Smooth muscle cell (in vitro differentiated cells): Measurements from ENCODE around the gene VTN. TPM values are rescaled to one million over a fixed set of nuclear protein-coding genes. Genes with fewer than 3 reads are reported as not detected.

Source experiments
- DNase-seq: peaks from one replicate; lab custom pipeline; 2025; ENCODE audit not compliant: unreplicated experiment; lab: John Stamatoyannopoulos, UW
- H2AFZ ChIP-seq: fragments of 200-600 bp; sonication (generic); 2 replicates; pipeline ENCODE4 v1.6.0; 2016; ENCODE audit warnings: antibody characterized with exemption, low read depth, mild to moderate bottlenecking
- H3F3A ChIP-seq: fragments of 200-600 bp; sonication (generic); 2 replicates; pipeline ENCODE4 v1.6.0; 2017; ENCODE audit warnings: antibody characterized with exemption, low read depth
- H3K27ac ChIP-seq: fragments of 200-600 bp; sonication (generic); 2 replicates; pipeline ENCODE4 v1.5.1; 2016; ENCODE audit warnings: low read depth, mild to moderate bottlenecking
- H3K27me3 ChIP-seq: fragments of 200-600 bp; sonication (generic); 2 replicates; pipeline ENCODE4 v1.6.1; 2016; ENCODE audit warnings: low read depth, mild to moderate bottlenecking
- H3K36me3 ChIP-seq: fragments of 200-600 bp; sonication (generic); 2 replicates; pipeline ENCODE4 v1.5.1; 2016; ENCODE audit warnings: low read depth
- H3K4me1 ChIP-seq: fragments of 200-600 bp; sonication (generic); 2 replicates; pipeline ENCODE4 v1.5.1; 2016; ENCODE audit warnings: low read depth
- H3K4me2 ChIP-seq: fragments of 200-600 bp; sonication (generic); 2 replicates; pipeline ENCODE4 v1.6.0; 2016; ENCODE audit warnings: mild to moderate bottlenecking
- H3K4me3 ChIP-seq: fragments of 200-600 bp; sonication (generic); 2 replicates; pipeline ENCODE4 v1.5.1; 2016; ENCODE audit warnings: mild to moderate bottlenecking
- H3K79me2 ChIP-seq: fragments of 200-600 bp; sonication (generic); 2 replicates; pipeline ENCODE4 v1.6.0; 2016; ENCODE audit warnings: low read depth, mild to moderate bottlenecking
- H3K9ac ChIP-seq: fragments of 200-600 bp; sonication (generic); 2 replicates; pipeline ENCODE4 v1.6.0; 2016; ENCODE audit warnings: low read depth
- H3K9me3 ChIP-seq: fragments of 200-600 bp; sonication (generic); replicated peaks from 2 replicates; pipeline ENCODE4 v1.5.1; 2016; ENCODE audit warnings: low read depth
- H4K20me1 ChIP-seq: fragments of 200-600 bp; sonication (generic); 2 replicates; pipeline ENCODE4 v1.6.0; 2016; ENCODE audit warnings: low read depth
- WGBS: methylation state at CpG from one replicate; pipeline ENCODE4 v1.1.7; 2016; ENCODE audit warnings: low lambda C conversion rate; 5-methylcytosine and 5-hydroxymethylcytosine counted together
- polyA plus RNA-seq: library from polyadenylated mRNA; unstranded; fragments of >200 nt; fragmentation: Nextera tagmentation; extraction: Ambion mirVana; gene quantifications from 2 replicates; pipeline ENCODE4 v1.2.1, GENCODE V29; 2016
- total RNA-seq: library from RNA; depleted of rRNA; stranded (reverse); fragments of >200 nt; gene quantifications from 2 replicates; pipeline ENCODE4 v1.2.3, GENCODE V29; 2014
- TF ChIP-seq, protein P1 (sequence below): fragments of 200-600 bp; sonication (generic); IDR thresholded peaks from 2 replicates; pipeline ENCODE4 v1.5.1; 2017; ENCODE audit warnings: borderline replicate concordance, mild to moderate bottlenecking, antibody characterized with exemption; ENCODE audit not compliant: insufficient read depth, poor library complexity, severe bottlenecking

The VTN gene
- total and polyA plus RNA-seq, 2 experiments from 2014 or later, result 60.3 to 90.3 TPM

DNA sequence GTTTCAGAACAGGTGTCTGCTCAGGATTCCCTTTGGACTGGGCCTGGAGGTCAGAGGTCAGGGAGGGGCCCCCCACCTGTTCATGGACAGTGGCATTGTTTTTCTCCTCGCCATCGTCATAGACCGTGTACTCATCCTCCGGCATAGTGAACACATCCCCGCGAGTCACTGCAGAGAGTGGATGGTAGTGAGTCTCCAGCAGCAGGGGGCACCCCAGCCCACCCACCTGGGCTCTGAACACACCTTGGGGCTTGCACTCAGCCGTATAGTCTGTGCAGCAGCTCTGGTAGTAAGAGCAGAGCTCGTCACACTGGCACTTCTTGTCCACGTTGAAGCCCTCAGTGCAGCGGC, 448 bp downstream of the VTN start:
- H3K27ac ChIP-seq, result peak overlapping the region; percentile 67
- H3K9ac ChIP-seq, result no peak overlapping the region
- TF ChIP-seq, protein P1, sequence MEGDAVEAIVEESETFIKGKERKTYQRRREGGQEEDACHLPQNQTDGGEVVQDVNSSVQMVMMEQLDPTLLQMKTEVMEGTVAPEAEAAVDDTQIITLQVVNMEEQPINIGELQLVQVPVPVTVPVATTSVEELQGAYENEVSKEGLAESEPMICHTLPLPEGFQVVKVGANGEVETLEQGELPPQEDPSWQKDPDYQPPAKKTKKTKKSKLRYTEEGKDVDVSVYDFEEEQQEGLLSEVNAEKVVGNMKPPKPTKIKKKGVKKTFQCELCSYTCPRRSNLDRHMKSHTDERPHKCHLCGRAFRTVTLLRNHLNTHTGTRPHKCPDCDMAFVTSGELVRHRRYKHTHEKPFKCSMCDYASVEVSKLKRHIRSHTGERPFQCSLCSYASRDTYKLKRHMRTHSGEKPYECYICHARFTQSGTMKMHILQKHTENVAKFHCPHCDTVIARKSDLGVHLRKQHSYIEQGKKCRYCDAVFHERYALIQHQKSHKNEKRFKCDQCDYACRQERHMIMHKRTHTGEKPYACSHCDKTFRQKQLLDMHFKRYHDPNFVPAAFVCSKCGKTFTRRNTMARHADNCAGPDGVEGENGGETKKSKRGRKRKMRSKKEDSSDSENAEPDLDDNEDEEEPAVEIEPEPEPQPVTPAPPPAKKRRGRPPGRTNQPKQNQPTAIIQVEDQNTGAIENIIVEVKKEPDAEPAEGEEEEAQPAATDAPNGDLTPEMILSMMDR, result no peak
- no peaks in the 10 kb centered on the region for H3K9me3 ChIP-seq
- peaks cover 18% of the 10 kb centered on the region for H3K79me2 ChIP-seq
- WGBS, result 76% methylated on average over 10 of the region's 10 CpGs
- H2AFZ ChIP-seq, result no peak overlapping the region
- no peaks in the 10 kb centered on the region for H3K27me3 ChIP-seq
- H3K4me3 ChIP-seq, result peak overlapping the region; percentile 15
- peaks cover 25% of the 10 kb centered on the region for H4K20me1 ChIP-seq
- peak overlapping the region; percentile 94 for H3K4me2 ChIP-seq
- H3F3A ChIP-seq, result peaks cover 5% of the 10 kb centered on the region
- peaks cover 20% of the 10 kb centered on the region for H3K4me1 ChIP-seq
- DNase-seq, result no peak
- no peaks in the 10 kb centered on the region for H3K36me3 ChIP-seq

DNA sequence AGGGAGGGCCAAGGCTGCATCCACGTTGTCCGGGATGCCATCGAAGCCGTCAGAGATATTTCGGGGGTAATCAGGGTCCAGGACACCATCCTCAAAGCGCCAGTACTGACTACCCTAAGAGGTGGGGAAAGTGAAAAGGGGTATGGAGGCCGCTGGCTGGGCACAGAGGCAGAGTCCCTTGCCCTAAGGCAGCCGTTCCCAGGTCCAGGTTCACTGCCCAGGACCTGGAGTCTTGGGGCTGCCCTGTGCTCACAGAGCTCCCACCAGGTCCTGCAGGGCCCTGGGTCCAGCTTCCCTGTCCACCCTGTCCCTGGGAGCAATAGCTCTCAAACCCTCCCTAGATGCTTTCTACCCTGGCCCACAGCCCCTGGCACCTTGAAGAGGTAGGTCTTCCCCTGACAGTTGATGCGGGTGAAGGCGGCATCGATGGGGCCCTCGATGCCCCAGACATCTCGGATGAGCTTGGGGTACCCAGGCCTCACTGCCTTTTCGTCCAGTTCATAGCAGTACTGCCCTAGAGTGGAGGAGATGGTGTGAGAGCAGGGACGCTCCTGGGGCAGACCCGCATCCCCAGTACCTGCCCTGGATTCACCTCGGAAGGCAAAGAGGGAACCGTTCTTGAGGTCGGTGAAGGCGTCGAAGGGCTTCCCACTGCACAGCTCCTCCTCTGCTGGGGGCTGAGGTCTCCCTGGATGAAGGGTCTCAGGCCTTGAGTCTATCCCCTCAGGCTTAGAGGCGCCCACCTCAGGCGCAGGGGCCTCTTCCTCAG, 1.0 kb downstream of the VTN start:
- TF ChIP-seq, protein P1, result no peak
- H4K20me1 ChIP-seq, result peaks cover 19% of the 10 kb centered on the region
- peaks cover 20% of the 10 kb centered on the region for H3K4me1 ChIP-seq
- no peak overlapping the region for H3K4me3 ChIP-seq
- H3K4me2 ChIP-seq, result peak overlapping the region; percentile 94
- WGBS, result 97% methylated on average over 23 of the region's 23 CpGs
- H3K27me3 ChIP-seq, result no peaks in the 10 kb centered on the region
- no peak for DNase-seq
- H3K9ac ChIP-seq, result no peak overlapping the region
- H3K9me3 ChIP-seq, result no peaks in the 10 kb centered on the region
- no peak overlapping the region for H2AFZ ChIP-seq
- H3K36me3 ChIP-seq, result no peaks in the 10 kb centered on the region
- peaks cover 5% of the 10 kb centered on the region for H3F3A ChIP-seq
- peaks cover 13% of the 10 kb centered on the region for H3K79me2 ChIP-seq
- no peak overlapping the region for H3K27ac ChIP-seq

DNA sequence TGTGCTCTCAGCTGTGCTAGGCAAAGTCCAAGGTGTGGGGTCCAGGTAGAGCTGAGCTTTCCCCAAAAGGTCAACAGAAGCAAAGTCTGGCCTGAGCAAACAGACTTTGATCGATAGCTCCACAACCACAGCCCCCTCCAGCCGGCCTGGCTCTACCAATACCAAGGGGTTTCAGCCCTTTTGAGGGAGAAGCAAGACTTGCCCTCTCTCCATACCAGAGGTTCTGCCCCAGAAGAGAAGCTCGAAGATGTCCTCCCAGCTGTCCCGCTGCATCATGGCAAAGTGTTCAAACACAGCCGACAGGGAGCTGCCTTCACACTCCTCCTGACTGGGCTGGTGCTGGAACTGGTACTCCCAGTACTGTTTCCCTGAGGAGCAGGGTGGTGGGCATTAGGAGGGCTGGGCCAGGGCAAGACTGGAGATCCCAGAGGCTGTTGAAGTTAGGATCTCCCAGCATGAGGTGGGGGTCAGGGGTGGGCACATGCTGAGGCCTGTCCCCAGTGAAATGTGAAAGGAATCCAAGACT, 1.7 kb downstream of the VTN start:
- H3K36me3 ChIP-seq, result no peaks in the 10 kb centered on the region
- no peak overlapping the region for H3K27ac ChIP-seq
- peaks cover 2% of the 10 kb centered on the region for H3F3A ChIP-seq
- no peak overlapping the region for H3K4me2 ChIP-seq
- TF ChIP-seq, protein P1, result no peak
- no peak overlapping the region for H3K4me3 ChIP-seq
- H3K9me3 ChIP-seq, result no peaks in the 10 kb centered on the region
- DNase-seq, result no peak
- H3K27me3 ChIP-seq, result no peaks in the 10 kb centered on the region
- H3K4me1 ChIP-seq, result peaks cover 20% of the 10 kb centered on the region
- peaks cover 8% of the 10 kb centered on the region for H3K79me2 ChIP-seq
- no peak overlapping the region for H3K9ac ChIP-seq
- WGBS, result 89% methylated on average over 5 of the region's 5 CpGs
- H2AFZ ChIP-seq, result no peak overlapping the region
- peaks cover 12% of the 10 kb centered on the region for H4K20me1 ChIP-seq
